OCI-LY3 (cell line): ENCODE measurements around the gene PPIB.
A peak's percentile ranks its signal among the peaks of the same experiment; 100 is the strongest.

Source experiments
- H2AFZ ChIP-seq: fragments of 200-600, 300-600 bp; shearing (Covaris generic); 2 replicates; pipeline ENCODE4 v1.6.0; 2014; ENCODE audit warnings: antibody characterized with exemption, low read depth, low read length
- H3K27ac ChIP-seq: fragments of 200-600, 300-600 bp; sonication (generic); 2 replicates; pipeline ENCODE4 v1.5.1; 2014; ENCODE audit warnings: mild to moderate bottlenecking, low read length, moderate library complexity, mixed read lengths
- H3K27me3 ChIP-seq: fragments of 200-600, 300-600 bp; sonication (generic); 2 replicates; pipeline ENCODE4 v1.6.1; 2014; ENCODE audit warnings: low read depth, low read length, mixed read lengths
- H3K36me3 ChIP-seq: fragments of 200-600, 300-600 bp; sonication (generic); replicated peaks from 2 replicates; pipeline ENCODE3; 2014; ENCODE audit warnings: low read depth, low read length, mixed read lengths
- H3K4me1 ChIP-seq: fragments of 300-600, 200-600 bp; sonication (generic); 2 replicates; pipeline ENCODE4 v1.6.1; 2014; ENCODE audit warnings: low read length, mixed read lengths
- H3K4me2 ChIP-seq: fragments of 200-600, 300-600 bp; sonication (generic); 2 replicates; pipeline ENCODE4 v1.6.1; 2014; ENCODE audit warnings: low read length, mixed read lengths
- H3K4me3 ChIP-seq: fragments of 300-600, 200-600 bp; sonication (generic); 2 replicates; pipeline ENCODE4 v1.5.1; 2014; ENCODE audit warnings: antibody characterized with exemption, mild to moderate bottlenecking, low read length, moderate library complexity
- H3K79me2 ChIP-seq: fragments of 300-600, 200-600 bp; shearing (Covaris generic); 2 replicates; pipeline ENCODE4 v1.6.1; 2014; ENCODE audit warnings: mild to moderate bottlenecking, low read length, mixed read lengths
- H3K9ac ChIP-seq: fragments of 300-600, 200-600 bp; shearing (Covaris generic); 2 replicates; pipeline ENCODE4 v1.6.0; 2014; ENCODE audit warnings: mild to moderate bottlenecking, low read length, moderate library complexity
- H3K9me3 ChIP-seq: fragments of 200-600, 300-600 bp; shearing (Covaris generic); 2 replicates; pipeline ENCODE4 v1.6.1; 2014; ENCODE audit warnings: low read length, mixed read lengths; ENCODE audit not compliant: insufficient read depth
- H4K20me1 ChIP-seq: fragments of 200-600, 300-600 bp; sonication (generic); 2 replicates; pipeline ENCODE4 v1.6.1; 2016; ENCODE audit warnings: low read length, mixed read lengths; ENCODE audit not compliant: insufficient read depth
- CTCF ChIP-seq: fragments of 200-600, 300-600 bp; sonication (generic); IDR thresholded peaks from 2 replicates; pipeline ENCODE4 v1.5.1; 2014; ENCODE audit warnings: antibody characterized with exemption, low read length, low read depth
- EZH2phosphoT487 ChIP-seq: fragments of 200-600 bp; shearing (Covaris generic); IDR thresholded peaks from 2 replicates; pipeline ENCODE4 v1.6.1; 2018; ENCODE audit warnings: antibody characterized with exemption, mixed run types, low read depth

Gene PPIB

GRCh38 chr15:64138331-64138941 lies 24.4 kb downstream of the PPIB start:
- TF ChIP-seq EZH2phosphoT487 = no peak
- no peak for TF ChIP-seq CTCF
- Histone ChIP-seq H3K4me2 (no peak overlapping the region), H2AFZ (no peak overlapping the region), H3K36me3 (peaks cover 40% of the 10 kb centered on the region), H3K4me3 (no peak overlapping the region), H3K27ac (no peak overlapping the region), H3K27me3 (no peaks in the 10 kb centered on the region), H3K9ac (no peak overlapping the region), H3K4me1 (peaks cover 8% of the 10 kb centered on the region), H4K20me1 (peaks cover 5% of the 10 kb centered on the region; the same call in 1 of the 2 replicates), H3K9me3 (no peaks in the 10 kb centered on the region), H3K79me2 (no peaks in the 10 kb centered on the region)

GRCh38 chr15:64137226-64137833 lies 25.5 kb downstream of the PPIB start:
- Histone ChIP-seq H3K27ac (no peak overlapping the region), H3K27me3 (no peaks in the 10 kb centered on the region), H3K79me2 (no peaks in the 10 kb centered on the region), H3K4me1 (no peaks in the 10 kb centered on the region), H3K36me3 (peaks cover 47% of the 10 kb centered on the region), H4K20me1 (peaks cover 5% of the 10 kb centered on the region; the same call in 1 of the 2 replicates), H3K9ac (no peak overlapping the region), H2AFZ (no peak overlapping the region), H3K4me2 (no peak overlapping the region), H3K9me3 (no peaks in the 10 kb centered on the region), H3K4me3 (no peak overlapping the region)
- TF ChIP-seq CTCF (peak; percentile 18; the same call in 1 of the 2 replicates), EZH2phosphoT487 (no peak)

- no peak overlapping the region for H3K9ac ChIP-seq
- H3K27ac ChIP-seq = no peak overlapping the region
- H3K79me2 ChIP-seq = no peaks in the 10 kb centered on the region
- TF ChIP-seq EZH2phosphoT487 (no peak), CTCF (no peak)
- H3K4me1 ChIP-seq = no peaks in the 10 kb centered on the region
- H2AFZ ChIP-seq = no peak overlapping the region
- H3K4me2 ChIP-seq = no peak overlapping the region
- no peaks in the 10 kb centered on the region for H3K9me3 ChIP-seq
- peaks cover 55% of the 10 kb centered on the region for H3K36me3 ChIP-seq
- H3K27me3 ChIP-seq = no peaks in the 10 kb centered on the region
- peaks cover 5% of the 10 kb centered on the region; the same call in 1 of the 2 replicates for H4K20me1 ChIP-seq
- H3K4me3 ChIP-seq = no peak overlapping the region
Measured at GRCh38 chr15:64136347-64136746, 26.5 kb downstream of the PPIB start.

GRCh38 chr15:64134345-64134829 lies 28.4 kb downstream of the PPIB start:
- H3K36me3 ChIP-seq = peaks cover 69% of the 10 kb centered on the region

More at GRCh38 chr15:64134345-64134829, 28.4 kb downstream of the PPIB start:
- H4K20me1 ChIP-seq = peaks cover 5% of the 10 kb centered on the region; the same call in 1 of the 2 replicates
- H3K4me3 ChIP-seq = no peak overlapping the region
- H3K79me2 ChIP-seq = no peaks in the 10 kb centered on the region
- no peak overlapping the region for H3K4me2 ChIP-seq
- no peak overlapping the region for H3K27ac ChIP-seq
- H3K27me3 ChIP-seq = no peaks in the 10 kb centered on the region
- no peaks in the 10 kb centered on the region for H3K4me1 ChIP-seq
- H3K9ac ChIP-seq = no peak overlapping the region
- no peak overlapping the region for H2AFZ ChIP-seq
- no peak for TF ChIP-seq CTCF
- H3K9me3 ChIP-seq = no peaks in the 10 kb centered on the region
